HEK293 (cell line): Measurements from ENCODE around the gene CDH6.

Experiments used
- CTCF ChIA-PET: fragments of 350-600 bp; formaldehyde crosslinking; extraction: SDS; loops from one replicate; lab custom pipeline; 2021; ENCODE audit warnings: antibody characterized with exemption; lab: Yijun Ruan, JAX
- POLR2A ChIA-PET: fragments of 300-600 bp; formaldehyde crosslinking; extraction: SDS; loops from one replicate; lab custom pipeline; 2020; ENCODE audit warnings: antibody characterized with exemption, inconsistent platforms; lab: Yijun Ruan, JAX
- H3K27ac ChIP-seq: fragments of 200-500 bp; sonication (Bioruptor generic); 2 replicates; pipeline ENCODE4 v1.5.1; 2014; ENCODE audit warnings: low read depth, low read length, control low read depth, inconsistent platforms; ENCODE audit errors: extremely low read depth
- H3K36me3 ChIP-seq, 2 experiments: fragments of 200-500 bp in 1 of 2; sonication (Bioruptor generic) in 1 of 2; 1 replicate in 1 of 2; 2 replicates in 1 of 2; pipeline ENCODE4 v1.5.1; 2014 to 2017; ENCODE audit warnings: inconsistent platforms in 2 of 2, low read length in 2 of 2; ENCODE audit not compliant: control insufficient read depth in 2 of 2, insufficient read depth in 1 of 2
- H3K4me1 ChIP-seq: fragments of 200-500 bp; sonication (Bioruptor generic); 2 replicates; pipeline ENCODE4 v1.5.1; 2014; ENCODE audit warnings: mild to moderate bottlenecking, low read length, inconsistent platforms; ENCODE audit not compliant: control insufficient read depth, insufficient read depth
- H3K4me3 ChIP-seq: 2 replicates; pipeline ENCODE4 v1.5.1; 2011; ENCODE audit warnings: low read depth, mild to moderate bottlenecking, control low read depth, low read length, moderate library complexity
- H3K9me3 ChIP-seq: fragments of 200-500 bp; sonication (Bioruptor generic); 2 replicates; pipeline ENCODE4 v1.5.1; 2014; ENCODE audit warnings: low read depth, low read length, inconsistent platforms; ENCODE audit not compliant: control insufficient read depth, insufficient read depth
- EGR2 ChIP-seq: fragments of 450-650 bp; formaldehyde crosslinking; IDR thresholded peaks from 2 replicates; pipeline ENCODE4 v1.5.1; 2016; ENCODE audit warnings: low read depth, missing biosample characterization, missing genetic modification characterization
- GLI4 ChIP-seq: fragments of 450-650 bp; formaldehyde crosslinking; IDR thresholded peaks from 2 replicates; pipeline ENCODE4 v1.5.1; 2016; ENCODE audit warnings: missing biosample characterization, missing genetic modification characterization
- INSM2 ChIP-seq: fragments of 450-650 bp; formaldehyde crosslinking; IDR thresholded peaks from 2 replicates; pipeline ENCODE4 v1.5.1; 2016; ENCODE audit warnings: missing biosample characterization, missing genetic modification characterization
- PRDM4 ChIP-seq: fragments of 450-650 bp; formaldehyde crosslinking; IDR thresholded peaks from 2 replicates; pipeline ENCODE4 v1.5.1; 2017; ENCODE audit warnings: missing biosample characterization, missing genetic modification characterization
- SP3 ChIP-seq: fragments of 450-650 bp; formaldehyde crosslinking; IDR thresholded peaks from 2 replicates; pipeline ENCODE4 v1.5.1; 2016; ENCODE audit warnings: missing biosample characterization, missing genetic modification characterization
- ZBTB10 ChIP-seq: fragments of 450-650 bp; formaldehyde crosslinking; IDR thresholded peaks from 2 replicates; pipeline ENCODE4 v1.5.1; 2016; ENCODE audit warnings: missing biosample characterization, missing genetic modification characterization
- ZBTB7A ChIP-seq: fragments of 450-650 bp; formaldehyde crosslinking; IDR thresholded peaks from 2 replicates; pipeline ENCODE4 v1.5.1; 2016; ENCODE audit warnings: low read depth, missing biosample characterization, missing genetic modification characterization
- ZFHX2 ChIP-seq: fragments of 450-650 bp; formaldehyde crosslinking; conservative IDR thresholded peaks from 2 replicates; pipeline ENCODE4 v1.5.1; 2016; ENCODE audit warnings: missing biosample characterization, missing genetic modification characterization
- ZNF266 ChIP-seq: fragments of 450-650 bp; formaldehyde crosslinking; IDR thresholded peaks from 2 replicates; pipeline ENCODE4 v1.5.1; 2016; ENCODE audit warnings: missing biosample characterization, missing genetic modification characterization, low read depth
- ZNF311 ChIP-seq: fragments of 450-650 bp; formaldehyde crosslinking; IDR thresholded peaks from 2 replicates; pipeline ENCODE4 v1.5.1; 2017; ENCODE audit warnings: missing biosample characterization, missing genetic modification characterization, borderline replicate concordance
- ZNF488 ChIP-seq: fragments of 450-650 bp; formaldehyde crosslinking; IDR thresholded peaks from 2 replicates; pipeline ENCODE4 v1.5.1; 2016; ENCODE audit warnings: missing biosample characterization, missing genetic modification characterization
- ZSCAN16 ChIP-seq: fragments of 450-650 bp; formaldehyde crosslinking; IDR thresholded peaks from 2 replicates; pipeline ENCODE4 v1.5.1; 2016; ENCODE audit warnings: missing biosample characterization, missing genetic modification characterization

CDH6 gene

GRCh38 chr5:31332160-31332559, 138.7 kb downstream of the CDH6 start (continued):
- TF ChIP-seq ZBTB10 (tag by site-specific recombination) (no peak), INSM2 (tag by site-specific recombination) (no peak), ZBTB7A (tag by site-specific recombination) (no peak), ZNF488 (tag by site-specific recombination) (no peak), ZNF311 (tag by site-specific recombination) (no peak), ZNF266 (tag by site-specific recombination) (no peak)

GRCh38 chr5:31333475-31333874, 140.0 kb downstream of the CDH6 start:
- Histone ChIP-seq H3K36me3 (no peaks in the 10 kb centered on the region), H3K27ac (no peak overlapping the region), H3K4me1 (peaks cover 9% of the 10 kb centered on the region), H3K9me3 (no peaks in the 10 kb centered on the region), H3K4me3 (no peak overlapping the region)
- no peak for TF ChIP-seq ZSCAN16 (tag by site-specific recombination)
- TF ChIP-seq EGR2 (tag by site-specific recombination): peak; percentile 72
- TF ChIP-seq ZFHX2 (tag by site-specific recombination): peak; percentile 62; the same call in 1 of the 2 replicates
- 0 out of 2 replicates have a peak, but pooled peaks have one; percentile 19 for TF ChIP-seq PRDM4 (tag by site-specific recombination)
- TF ChIP-seq GLI4: no peak
- POLR2A ChIA-PET: no interaction called here
- CTCF ChIA-PET: interaction anchor here (0.6 kb wide), 1 partner anchor 1679 kb away, joined by 3 read pairs; no protein-coding TSS in a partner anchor

- ChIA-PET POLR2A (no interaction called here), CTCF (interaction anchor here (0.6 kb wide), 1 partner anchor 1678 kb away, joined by 3 read pairs; no protein-coding TSS in a partner anchor)
- H3K9me3 ChIP-seq: no peaks in the 10 kb centered on the region
- H3K4me3 ChIP-seq: no peak overlapping the region
- peaks cover 9% of the 10 kb centered on the region for H3K4me1 ChIP-seq
- no peak for TF ChIP-seq SP3 (tag by site-specific recombination)
- H3K36me3 ChIP-seq: no peaks in the 10 kb centered on the region
- no peak overlapping the region for H3K27ac ChIP-seq
These were observed 140.8 kb downstream of the CDH6 start for GRCh38 chr5:31334061-31334860.
